ENCODE results near the gene EMP3.

The EMP3 gene

GRCh38 chr19:48311384-48311783, 14.0 kb upstream of the EMP3 start:
- TF ChIP-seq, protein P1, sequence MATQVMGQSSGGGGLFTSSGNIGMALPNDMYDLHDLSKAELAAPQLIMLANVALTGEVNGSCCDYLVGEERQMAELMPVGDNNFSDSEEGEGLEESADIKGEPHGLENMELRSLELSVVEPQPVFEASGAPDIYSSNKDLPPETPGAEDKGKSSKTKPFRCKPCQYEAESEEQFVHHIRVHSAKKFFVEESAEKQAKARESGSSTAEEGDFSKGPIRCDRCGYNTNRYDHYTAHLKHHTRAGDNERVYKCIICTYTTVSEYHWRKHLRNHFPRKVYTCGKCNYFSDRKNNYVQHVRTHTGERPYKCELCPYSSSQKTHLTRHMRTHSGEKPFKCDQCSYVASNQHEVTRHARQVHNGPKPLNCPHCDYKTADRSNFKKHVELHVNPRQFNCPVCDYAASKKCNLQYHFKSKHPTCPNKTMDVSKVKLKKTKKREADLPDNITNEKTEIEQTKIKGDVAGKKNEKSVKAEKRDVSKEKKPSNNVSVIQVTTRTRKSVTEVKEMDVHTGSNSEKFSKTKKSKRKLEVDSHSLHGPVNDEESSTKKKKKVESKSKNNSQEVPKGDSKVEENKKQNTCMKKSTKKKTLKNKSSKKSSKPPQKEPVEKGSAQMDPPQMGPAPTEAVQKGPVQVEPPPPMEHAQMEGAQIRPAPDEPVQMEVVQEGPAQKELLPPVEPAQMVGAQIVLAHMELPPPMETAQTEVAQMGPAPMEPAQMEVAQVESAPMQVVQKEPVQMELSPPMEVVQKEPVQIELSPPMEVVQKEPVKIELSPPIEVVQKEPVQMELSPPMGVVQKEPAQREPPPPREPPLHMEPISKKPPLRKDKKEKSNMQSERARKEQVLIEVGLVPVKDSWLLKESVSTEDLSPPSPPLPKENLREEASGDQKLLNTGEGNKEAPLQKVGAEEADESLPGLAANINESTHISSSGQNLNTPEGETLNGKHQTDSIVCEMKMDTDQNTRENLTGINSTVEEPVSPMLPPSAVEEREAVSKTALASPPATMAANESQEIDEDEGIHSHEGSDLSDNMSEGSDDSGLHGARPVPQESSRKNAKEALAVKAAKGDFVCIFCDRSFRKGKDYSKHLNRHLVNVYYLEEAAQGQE (IDR thresholded peaks at IDR 0.05; ENCODE audit: low read depth), result no peak
- no peak for TF ChIP-seq EGR1 (IDR thresholded peaks at IDR 0.05)
- no peak for TF ChIP-seq MAX (IDR thresholded peaks at IDR 0.05)
- TF ChIP-seq CEBPB (IDR thresholded peaks at IDR 0.05), result no peak
- no peak for TF ChIP-seq TAF1 (IDR thresholded peaks at IDR 0.05; ENCODE audit: low read depth)
- TF ChIP-seq ZBTB7A (IDR thresholded peaks at IDR 0.05; ENCODE audit: low read depth), result no peak
- TF ChIP-seq FOXM1 (IDR thresholded peaks at IDR 0.05; ENCODE audit: borderline replicate concordance, low read depth), result no peak
- no peak for TF ChIP-seq NFIC (IDR thresholded peaks at IDR 0.05)
- TF ChIP-seq CREB1 (IDR thresholded peaks at IDR 0.05; ENCODE audit: low read depth), result no peak
- TF ChIP-seq RAD21 (IDR thresholded peaks at IDR 0.05; ENCODE audit: low read depth), result no peak
- TF ChIP-seq, protein P2, sequence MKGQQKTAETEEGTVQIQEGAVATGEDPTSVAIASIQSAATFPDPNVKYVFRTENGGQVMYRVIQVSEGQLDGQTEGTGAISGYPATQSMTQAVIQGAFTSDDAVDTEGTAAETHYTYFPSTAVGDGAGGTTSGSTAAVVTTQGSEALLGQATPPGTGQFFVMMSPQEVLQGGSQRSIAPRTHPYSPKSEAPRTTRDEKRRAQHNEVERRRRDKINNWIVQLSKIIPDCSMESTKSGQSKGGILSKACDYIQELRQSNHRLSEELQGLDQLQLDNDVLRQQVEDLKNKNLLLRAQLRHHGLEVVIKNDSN (IDR thresholded peaks at IDR 0.05), result no peak

- no peak for TF ChIP-seq CREB1 (IDR thresholded peaks at IDR 0.05; ENCODE audit: low read depth)
- TF ChIP-seq RAD21 (IDR thresholded peaks at IDR 0.05; ENCODE audit: low read depth), result no peak
- TF ChIP-seq NFIC (IDR thresholded peaks at IDR 0.05), result no peak
- TF ChIP-seq TCF12 (IDR thresholded peaks at IDR 0.05; ENCODE audit: low read depth), result no peak
- TF ChIP-seq YY1 (IDR thresholded peaks at IDR 0.05; ENCODE audit: low read depth), result no peak
- TF ChIP-seq EP300 (IDR thresholded peaks at IDR 0.05; ENCODE audit: borderline replicate concordance), result no peak
- no peak for TF ChIP-seq TEAD4 (IDR thresholded peaks at IDR 0.05)
- no peak for TF ChIP-seq ZBTB7A (IDR thresholded peaks at IDR 0.05; ENCODE audit: low read depth)
- TF ChIP-seq FOXM1 (IDR thresholded peaks at IDR 0.05; ENCODE audit: borderline replicate concordance, low read depth), result no peak
- TF ChIP-seq MAX (IDR thresholded peaks at IDR 0.05), result no peak
- TF ChIP-seq EGR1 (IDR thresholded peaks at IDR 0.05), result no peak
- TF ChIP-seq, protein P1 (IDR thresholded peaks at IDR 0.05; ENCODE audit: low read depth), result no peak
Measured at GRCh38 chr19:48315712-48316111, 9.6 kb upstream of the EMP3 start.

- TF ChIP-seq, protein P2 (IDR thresholded peaks at IDR 0.05), result no peak
- TF ChIP-seq CREB1 (IDR thresholded peaks at IDR 0.05; ENCODE audit: low read depth) (no peak), TCF12 (IDR thresholded peaks at IDR 0.05; ENCODE audit: low read depth) (no peak), ZBTB7A (IDR thresholded peaks at IDR 0.05; ENCODE audit: low read depth) (no peak), TAF1 (IDR thresholded peaks at IDR 0.05; ENCODE audit: low read depth) (no peak), MAX (IDR thresholded peaks at IDR 0.05) (no peak), CEBPB (IDR thresholded peaks at IDR 0.05) (no peak), EP300 (IDR thresholded peaks at IDR 0.05; ENCODE audit: borderline replicate concordance) (no peak), TEAD4 (IDR thresholded peaks at IDR 0.05) (no peak), YY1 (IDR thresholded peaks at IDR 0.05; ENCODE audit: low read depth) (no peak), NFIC (IDR thresholded peaks at IDR 0.05) (no peak), RAD21 (IDR thresholded peaks at IDR 0.05; ENCODE audit: low read depth) (no peak), FOXM1 (IDR thresholded peaks at IDR 0.05; ENCODE audit: borderline replicate concordance, low read depth) (no peak), EGR1 (IDR thresholded peaks at IDR 0.05) (no peak)
- TF ChIP-seq, protein P1 (IDR thresholded peaks at IDR 0.05; ENCODE audit: low read depth), result no peak
Measured at GRCh38 chr19:48318286-48318987, 6.9 kb upstream of the EMP3 start.

Data from Ishikawa (cell line).